NT2/D1 (cell line): ENCODE data around the gene NSFL1C.

Source experiments
- SUZ12 ChIP-seq: IDR thresholded peaks from 2 replicates; pipeline ENCODE4 v1.6.1; 2011; ENCODE audit not compliant: insufficient read length, insufficient read depth; ENCODE audit errors: extremely low read depth
- YY1 ChIP-seq: IDR thresholded peaks from 2 replicates; pipeline ENCODE4 v1.6.1; 2011; ENCODE audit not compliant: insufficient read length, insufficient read depth
- ZNF274 ChIP-seq: IDR thresholded peaks from 2 replicates; pipeline ENCODE4 v1.6.1; 2011; ENCODE audit warnings: mild to moderate bottlenecking, low read depth, low read length

DNA sequence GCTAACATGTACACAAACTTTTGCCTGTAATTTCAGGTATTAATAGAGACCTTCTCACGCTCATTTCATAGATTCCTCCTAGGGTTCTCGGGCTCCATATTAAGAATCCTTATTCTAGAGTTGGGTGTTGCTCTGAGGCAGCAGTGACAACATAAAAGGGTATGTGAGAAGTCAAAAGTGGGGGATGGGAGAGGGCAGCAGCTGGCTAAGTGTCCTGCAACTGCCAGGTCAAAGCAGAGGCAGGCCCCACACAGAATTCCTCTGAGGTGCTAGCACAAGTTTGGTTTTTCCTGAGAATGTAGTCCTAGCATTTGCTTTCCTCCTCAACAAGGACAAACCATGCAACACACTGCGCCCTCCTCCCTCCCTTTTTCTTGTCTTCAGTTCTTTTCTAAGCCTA lies 4.6 kb downstream of the NSFL1C start:
- TF ChIP-seq ZNF274 (no peak), SUZ12 (no peak), YY1 (no peak)
